GM13976 (cell line): ENCODE data around the gene LBH.

Source experiments
- DNase-seq: peaks from one replicate; pipeline ENCODE4 v3.0.0; 2012; ENCODE audit warnings: low spot score
- in situ Hi-C: fragments of 300-500 bp; cut with MboI; formaldehyde crosslinking; loops from one replicate; pipeline ENCODE4 v1.12.0; 2022; ENCODE audit warnings: low sequenced_read_pairs, mixed read lengths, inconsistent platforms; ENCODE audit not compliant: unreplicated experiment
- TF ChIP-seq, protein P1 (sequence below): IDR thresholded peaks from 2 replicates; pipeline ENCODE4 v1.5.1; 2012; ENCODE audit warnings: borderline replicate concordance, mild to moderate bottlenecking; ENCODE audit not compliant: insufficient read depth; ENCODE audit errors: extremely low read depth, missing control alignments, control extremely low read depth

The LBH gene

DNA sequence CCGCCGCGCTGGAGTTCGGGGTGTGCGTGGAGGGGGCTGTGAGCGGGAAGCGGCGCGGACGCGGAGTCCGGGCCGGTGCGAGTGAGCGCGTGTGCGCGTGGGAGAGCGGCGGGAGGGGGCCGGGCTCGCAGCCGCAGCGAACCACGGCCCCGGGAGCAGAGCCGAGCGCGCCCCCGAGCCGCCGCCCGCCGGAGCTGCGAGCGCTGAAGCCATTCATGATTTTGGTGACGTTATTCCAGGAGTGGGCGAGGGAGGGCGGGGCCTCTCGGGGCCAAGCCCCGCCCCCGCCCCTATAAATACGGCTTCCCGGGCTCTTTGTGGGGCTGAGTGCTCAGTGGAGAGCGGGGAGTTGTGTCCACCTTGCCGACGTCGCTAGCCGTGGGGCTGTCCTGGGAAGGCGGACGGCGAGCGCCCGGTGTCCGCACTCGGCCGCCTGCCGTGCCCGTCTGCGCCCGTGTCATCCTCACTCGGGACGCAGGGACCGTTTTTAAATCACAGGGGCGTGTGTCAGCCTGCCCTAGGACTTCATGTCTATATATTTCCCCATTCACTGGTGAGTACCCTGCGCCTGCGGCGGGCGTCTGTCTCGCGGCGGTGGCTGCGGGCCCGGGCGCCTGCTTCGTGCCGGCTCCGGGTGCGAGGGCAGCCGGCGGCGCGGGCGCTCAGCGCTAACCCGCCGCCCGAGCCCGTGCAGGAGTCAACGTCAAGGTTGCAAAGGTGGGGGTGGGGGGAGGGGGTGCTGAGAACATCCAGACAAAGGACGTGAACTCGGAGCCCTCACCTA, at the start of gene LBH:
Gene LBH, plus strand, starts transcription at position 323 of the 784 bp plus-strand sequence. Its CDS starts 205 bp downstream, at position 528.
- TF ChIP-seq, protein P1, sequence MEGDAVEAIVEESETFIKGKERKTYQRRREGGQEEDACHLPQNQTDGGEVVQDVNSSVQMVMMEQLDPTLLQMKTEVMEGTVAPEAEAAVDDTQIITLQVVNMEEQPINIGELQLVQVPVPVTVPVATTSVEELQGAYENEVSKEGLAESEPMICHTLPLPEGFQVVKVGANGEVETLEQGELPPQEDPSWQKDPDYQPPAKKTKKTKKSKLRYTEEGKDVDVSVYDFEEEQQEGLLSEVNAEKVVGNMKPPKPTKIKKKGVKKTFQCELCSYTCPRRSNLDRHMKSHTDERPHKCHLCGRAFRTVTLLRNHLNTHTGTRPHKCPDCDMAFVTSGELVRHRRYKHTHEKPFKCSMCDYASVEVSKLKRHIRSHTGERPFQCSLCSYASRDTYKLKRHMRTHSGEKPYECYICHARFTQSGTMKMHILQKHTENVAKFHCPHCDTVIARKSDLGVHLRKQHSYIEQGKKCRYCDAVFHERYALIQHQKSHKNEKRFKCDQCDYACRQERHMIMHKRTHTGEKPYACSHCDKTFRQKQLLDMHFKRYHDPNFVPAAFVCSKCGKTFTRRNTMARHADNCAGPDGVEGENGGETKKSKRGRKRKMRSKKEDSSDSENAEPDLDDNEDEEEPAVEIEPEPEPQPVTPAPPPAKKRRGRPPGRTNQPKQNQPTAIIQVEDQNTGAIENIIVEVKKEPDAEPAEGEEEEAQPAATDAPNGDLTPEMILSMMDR: peak; percentile 33
- peak; percentile 95 for DNase-seq
- in situ Hi-C loops: no loop called here

DNA sequence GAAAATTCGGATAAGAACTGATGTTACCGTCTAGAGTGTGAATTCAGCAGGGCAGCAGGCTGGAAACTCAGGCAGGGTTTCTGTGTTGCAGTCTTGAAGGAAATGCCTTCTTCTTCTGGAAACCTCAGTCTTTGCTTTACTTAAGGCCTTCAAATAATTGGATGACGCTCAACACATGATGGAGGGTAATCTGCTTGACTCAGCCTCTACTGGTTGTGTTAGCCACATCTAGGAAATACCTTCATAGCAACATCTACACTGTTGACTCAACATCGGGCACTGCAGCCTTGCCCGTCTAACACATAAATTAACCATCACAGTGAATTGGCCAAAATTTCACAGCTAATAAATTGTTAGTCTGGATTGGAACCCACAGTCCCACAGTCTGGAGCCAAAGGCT, 47.3 kb upstream of the LBH start:
- in situ Hi-C loops: no loop called here
- no peak for DNase-seq
- TF ChIP-seq, protein P1: no peak

DNA sequence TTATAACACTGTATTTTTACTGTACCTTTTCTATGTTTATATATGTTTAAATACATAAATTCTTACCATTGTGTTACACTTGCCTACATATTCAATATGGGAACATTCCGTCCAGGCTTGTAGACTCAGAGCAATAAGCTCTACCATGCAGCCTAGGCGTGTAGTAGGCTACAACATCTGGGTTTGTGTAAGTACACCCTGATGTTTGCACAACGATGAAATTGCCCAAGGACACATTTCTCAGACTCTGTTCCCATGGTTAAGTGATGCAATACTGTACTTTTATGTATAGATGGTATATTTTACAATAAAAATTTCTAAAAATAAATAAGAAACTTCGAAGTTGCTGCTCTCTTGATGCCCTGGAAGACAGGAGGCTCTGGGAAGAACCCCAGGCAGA, 46.2 kb upstream of the LBH start:
- in situ Hi-C loops: no loop called here
- TF ChIP-seq, protein P1: no peak
- DNase-seq: no peak

DNA sequence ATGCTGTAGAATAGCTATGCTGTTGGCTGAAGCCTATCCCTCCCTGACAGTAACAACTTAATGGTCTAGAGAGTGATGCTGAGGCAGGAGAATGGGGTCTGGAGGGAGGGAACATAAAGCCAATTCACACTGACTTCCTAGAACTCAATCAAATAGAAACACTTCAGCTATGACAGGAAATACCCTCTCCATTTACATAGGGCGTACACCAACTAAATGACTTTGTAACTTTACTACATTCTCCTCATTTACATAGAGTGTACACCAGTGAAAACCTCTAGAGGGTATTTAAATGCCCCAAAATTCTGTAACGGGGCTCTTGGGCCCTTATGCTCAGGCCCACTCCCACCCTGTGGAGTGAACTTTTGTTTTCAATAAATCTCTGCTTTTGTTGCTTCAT, 43.0 kb upstream of the LBH start:
- no peak for DNase-seq
- in situ Hi-C loops: no loop called here
- TF ChIP-seq, protein P1: no peak

DNA sequence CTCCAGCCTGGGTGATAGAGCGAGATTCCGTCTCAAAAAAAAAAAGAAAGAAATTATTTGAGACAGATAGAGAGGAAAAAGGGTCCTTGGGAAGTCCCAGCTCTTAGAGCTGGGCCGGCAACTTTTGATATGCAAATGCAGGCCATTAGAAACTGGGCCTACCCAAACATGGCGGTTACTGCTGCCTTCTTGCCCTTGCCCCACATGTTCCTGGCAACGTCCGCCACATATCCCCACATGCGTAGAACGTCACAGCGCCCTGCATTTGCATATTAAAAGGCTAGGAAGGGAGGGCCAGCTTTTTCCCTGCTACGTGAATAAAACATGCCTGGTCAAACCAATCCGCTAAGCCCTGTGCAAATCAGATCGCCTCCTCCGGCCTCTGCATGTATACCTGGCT, 40.7 kb upstream of the LBH start:
- in situ Hi-C loops: no loop called here
- TF ChIP-seq, protein P1: no peak
- no peak for DNase-seq

DNA sequence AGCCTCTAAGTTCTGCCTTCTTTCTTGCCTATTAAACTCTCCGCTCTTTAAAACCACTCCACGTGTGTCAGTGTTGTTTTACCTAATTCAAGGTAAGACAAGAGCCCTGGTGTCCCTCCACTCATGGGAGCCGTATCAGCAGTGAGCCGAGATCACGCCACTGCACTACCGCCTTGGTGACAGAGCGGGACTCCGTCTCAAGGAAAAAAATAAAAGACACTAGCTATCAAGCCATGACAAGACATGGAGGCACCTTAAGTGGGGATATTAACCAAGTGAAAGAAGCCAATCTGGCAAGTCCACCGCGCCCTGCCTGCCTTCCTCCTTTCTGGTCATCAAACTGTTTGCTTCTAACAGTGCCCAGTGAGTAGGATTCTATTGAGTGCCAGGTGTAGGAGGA, 40.2 kb upstream of the LBH start:
- TF ChIP-seq, protein P1: no peak
- in situ Hi-C loops: no loop called here
- DNase-seq: no peak
